COLO829 (cell line): ENCODE data around the gene FPR1.

Experiments
- DNase-seq: peaks from one replicate; pipeline ENCODE4 v3.0.0; 2012; ENCODE audit warnings: low spot score

The FPR1 gene

DNA sequence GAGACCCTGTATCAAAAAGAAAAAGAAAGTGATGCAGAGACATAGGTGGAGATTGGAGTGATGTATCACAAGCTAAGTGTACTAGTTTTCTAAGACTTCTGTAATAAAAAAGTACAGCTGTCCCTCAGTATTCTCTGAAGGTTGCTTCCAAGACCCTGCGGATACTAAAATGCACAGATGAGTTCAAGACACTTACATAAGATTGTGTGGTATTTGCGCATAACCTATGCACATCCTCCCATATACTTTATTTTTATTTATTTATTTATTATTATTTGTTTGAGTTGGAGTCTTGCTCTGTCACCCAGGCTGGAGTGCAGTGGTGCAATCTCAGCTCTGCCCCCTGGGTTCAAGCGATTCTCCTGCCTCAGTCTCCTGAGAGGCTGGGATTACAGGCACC is 14.3 kb downstream of the FPR1 start:
- DNase-seq = no peak

- no peak for DNase-seq
Observed at GRCh38 chr19:51735759-51736449, 15.8 kb downstream of the FPR1 start.

DNA sequence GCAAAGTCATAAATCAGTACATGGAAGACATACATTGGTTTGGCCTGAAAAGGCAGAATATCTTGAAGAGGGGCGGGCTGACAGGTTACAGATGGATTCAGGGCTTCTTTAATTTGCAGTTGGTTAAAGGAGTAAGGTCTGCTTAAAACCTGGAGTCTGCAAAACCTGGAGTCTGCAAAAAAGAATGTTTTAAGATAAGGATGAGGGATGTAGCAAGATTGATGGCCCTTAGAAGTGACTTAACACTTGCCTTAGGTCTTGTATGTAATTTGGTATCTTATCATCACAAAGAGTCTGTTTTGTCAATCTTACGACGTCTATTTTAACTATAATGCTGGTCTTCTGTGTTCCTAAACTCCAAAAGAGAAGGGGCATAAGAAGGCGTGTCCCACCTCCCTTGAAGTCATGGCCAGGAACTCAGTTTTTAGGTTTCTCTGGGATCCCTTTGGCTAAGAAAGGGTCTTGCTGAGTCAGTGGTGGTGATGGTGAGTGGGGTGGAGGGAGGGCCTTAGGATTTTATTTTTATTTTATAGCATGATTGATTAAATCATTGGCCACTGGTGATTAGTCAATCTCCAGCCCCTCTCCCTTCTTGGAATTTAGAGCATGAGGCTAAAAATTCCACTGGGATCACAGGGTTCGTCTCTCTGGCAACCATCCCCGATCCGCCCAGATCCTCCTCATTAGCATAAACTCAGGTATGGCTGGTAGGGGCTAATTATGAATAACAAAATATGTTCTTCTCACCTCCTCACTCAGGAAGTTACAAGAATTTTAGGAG is 17.7 kb downstream of the FPR1 start:
- no peak for DNase-seq

GRCh38 chr19:51729781-51730180 is 21.9 kb downstream of the FPR1 start:
- no peak for DNase-seq

DNA sequence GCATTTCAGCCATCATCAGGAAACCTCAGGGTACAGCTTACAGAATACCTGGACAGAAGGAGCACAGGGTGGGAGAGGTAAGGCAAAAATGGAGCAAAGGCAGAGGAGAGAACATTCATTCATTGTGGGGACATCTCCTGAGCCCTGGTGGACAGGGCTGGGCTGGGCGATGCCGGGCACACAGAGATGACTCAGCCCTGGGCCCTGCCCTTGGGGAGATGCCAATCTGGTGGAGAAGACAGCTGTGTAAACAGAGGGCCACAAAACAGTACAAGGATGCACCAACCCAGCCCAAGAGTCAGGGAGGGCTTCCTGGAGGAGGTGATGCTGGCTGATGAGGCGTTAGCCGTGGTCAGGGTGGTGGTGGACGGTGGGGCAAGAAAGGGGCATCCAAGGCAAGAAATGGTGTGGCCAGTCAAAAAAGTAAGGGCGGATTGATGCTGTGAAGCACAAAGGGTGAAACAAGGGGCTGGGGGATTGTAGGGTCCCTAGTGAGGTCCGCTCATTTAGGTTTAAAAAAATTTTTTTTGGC is 24.3 kb downstream of the FPR1 start:
- DNase-seq = no peak

DNA sequence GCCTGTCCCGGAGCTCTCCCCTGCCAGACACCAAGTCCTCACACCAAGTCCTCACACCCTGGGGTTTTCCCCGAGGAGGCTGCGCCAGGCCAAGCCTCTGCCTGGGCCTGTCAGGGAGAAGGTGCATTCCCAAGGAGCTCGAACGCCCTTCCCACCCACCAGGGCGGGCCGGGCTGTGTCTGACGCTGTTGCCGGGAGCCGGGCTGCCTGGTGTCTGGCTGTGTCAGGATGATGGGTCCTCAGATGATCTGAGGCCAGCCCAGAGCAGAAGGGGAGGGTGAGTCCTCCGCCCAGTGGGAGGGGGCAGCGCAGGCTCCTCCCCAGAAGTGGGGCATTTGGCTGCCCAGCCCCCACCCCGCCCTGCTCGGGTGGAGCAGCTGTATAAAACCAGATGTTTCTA is 25.6 kb downstream of the FPR1 start:
- DNase-seq = no peak

- DNase-seq = no peak
Observed at GRCh38 chr19:51724543-51724942, 27.1 kb downstream of the FPR1 start.

DNA sequence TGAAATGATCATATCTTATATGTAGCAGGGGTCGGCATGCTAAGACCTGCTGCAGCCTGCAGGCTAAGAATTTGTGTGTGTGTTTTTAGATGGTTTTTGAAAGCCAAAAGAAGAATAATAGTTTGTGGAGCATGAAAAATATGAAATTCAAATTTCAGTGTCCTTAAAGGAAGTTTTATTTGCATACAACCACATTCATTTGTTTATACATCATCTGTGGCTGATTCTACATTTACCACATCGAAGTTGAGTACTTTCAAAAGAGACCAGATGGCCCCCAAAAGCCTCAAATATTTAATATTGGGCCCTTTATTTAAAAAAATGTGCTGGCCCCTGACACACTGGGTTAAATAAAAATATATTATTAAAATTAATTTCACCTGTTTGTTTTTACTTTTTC is 29.2 kb downstream of the FPR1 start:
- DNase-seq = no peak

DNA sequence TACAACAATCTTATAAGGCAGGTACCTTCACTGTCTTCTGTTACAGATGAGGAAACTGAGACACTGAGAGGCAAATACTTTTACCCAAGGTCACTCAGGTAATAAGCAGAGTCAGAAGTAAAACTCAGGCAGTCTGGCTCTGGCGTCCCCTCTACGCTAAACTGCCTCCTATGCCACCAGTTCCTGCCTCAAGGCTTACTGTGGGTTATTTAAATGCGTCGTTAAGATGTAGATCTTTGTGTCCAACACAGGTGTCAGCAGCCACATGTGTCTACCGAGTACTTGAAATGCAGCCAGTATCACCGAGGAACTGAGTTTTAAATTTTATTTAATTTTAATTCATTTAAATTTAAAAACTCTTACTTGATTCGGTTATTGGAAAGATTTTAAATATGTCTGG is 29.8 kb downstream of the FPR1 start:
- DNase-seq = no peak

GRCh38 chr19:51719251-51719988 is 32.3 kb downstream of the FPR1 start:
- no peak for DNase-seq

DNA sequence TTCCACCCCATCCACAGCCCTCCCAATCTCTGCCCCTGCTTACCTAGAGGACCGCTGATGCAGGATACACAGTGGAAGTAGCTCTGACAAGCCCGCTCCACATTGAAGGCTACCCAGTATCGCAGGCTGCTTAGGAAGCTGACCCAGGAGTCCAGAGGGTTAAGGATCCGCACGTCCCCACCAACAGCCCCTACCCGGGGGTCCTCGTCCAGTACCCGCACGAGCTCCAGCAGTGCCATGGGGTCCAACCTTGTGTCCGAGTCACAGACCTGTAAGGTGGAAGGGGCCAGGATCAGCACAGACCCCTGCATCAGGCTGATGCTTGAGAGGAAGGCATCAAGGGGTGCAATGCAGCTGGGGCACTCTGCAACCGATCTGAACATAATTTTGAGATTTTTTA is 34.8 kb downstream of the FPR1 start:
- no peak for DNase-seq

- DNase-seq = no peak
Observed at GRCh38 chr19:51715850-51716249, 35.8 kb downstream of the FPR1 start.

DNA sequence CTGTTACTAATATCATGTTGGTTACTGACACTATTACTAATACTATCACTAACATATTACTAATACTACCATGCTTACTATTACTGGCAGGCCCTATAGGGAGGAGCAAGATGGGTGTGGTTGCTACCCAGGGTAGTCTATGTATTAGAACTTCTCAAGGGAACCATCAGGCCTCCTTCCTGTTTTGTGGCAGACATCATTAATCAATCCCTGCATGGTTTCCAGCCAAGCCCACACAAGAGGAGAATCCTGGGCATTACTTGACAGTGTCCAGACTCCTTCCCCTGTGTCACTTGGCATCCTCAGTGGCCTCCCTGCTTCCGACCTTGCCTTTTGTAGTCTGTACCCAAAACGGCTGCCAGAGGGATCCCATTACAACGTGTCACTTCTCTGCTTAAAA is 36.8 kb downstream of the FPR1 start:
- no peak for DNase-seq

DNA sequence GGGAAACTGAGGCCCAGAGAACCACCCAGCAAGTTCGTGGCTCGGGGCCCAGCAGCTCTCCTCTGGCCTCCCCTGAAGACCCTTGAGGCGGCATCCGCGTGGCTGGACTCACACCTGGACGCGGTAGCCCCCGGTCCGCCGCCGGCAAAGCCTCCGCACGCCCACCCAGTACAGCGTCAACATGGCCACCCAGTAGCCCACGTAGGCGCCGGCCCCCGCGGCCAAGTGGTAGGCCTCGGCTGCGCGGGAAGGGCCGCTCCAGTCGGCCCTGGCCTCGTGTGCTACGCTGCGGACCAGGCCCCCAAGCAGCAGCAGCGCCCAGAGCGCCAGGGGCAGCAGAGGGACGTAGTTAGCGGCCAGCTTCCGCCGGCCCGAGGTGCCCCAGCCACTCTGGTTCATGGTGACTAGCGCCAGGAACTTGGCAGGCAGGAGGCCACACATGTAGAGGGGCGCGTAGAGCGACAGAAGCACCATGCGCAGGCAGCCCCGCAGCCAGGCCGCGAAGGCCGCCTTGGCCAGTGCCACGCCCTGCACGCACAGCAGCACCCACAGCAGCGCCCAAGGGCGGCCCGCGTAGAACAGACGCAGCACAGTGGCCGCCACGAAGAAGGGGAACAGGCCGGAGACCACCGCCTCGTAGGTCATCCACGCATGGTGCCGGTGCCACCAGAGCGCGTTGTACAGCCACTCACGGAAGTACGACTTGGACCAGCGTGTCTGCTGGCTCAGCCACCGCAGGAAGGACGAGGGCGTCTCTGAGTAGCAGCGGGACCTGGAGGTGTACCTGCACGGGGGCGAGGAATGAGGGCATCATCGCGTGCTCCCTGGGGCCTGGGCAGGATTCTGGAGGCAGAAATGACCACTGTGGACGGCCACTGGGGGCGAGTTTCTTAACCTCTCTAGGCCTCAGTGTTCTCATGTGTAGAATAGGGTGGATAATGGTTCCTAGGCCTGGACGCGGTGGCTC is 38.1 kb downstream of the FPR1 start:
- DNase-seq = no peak

DNA sequence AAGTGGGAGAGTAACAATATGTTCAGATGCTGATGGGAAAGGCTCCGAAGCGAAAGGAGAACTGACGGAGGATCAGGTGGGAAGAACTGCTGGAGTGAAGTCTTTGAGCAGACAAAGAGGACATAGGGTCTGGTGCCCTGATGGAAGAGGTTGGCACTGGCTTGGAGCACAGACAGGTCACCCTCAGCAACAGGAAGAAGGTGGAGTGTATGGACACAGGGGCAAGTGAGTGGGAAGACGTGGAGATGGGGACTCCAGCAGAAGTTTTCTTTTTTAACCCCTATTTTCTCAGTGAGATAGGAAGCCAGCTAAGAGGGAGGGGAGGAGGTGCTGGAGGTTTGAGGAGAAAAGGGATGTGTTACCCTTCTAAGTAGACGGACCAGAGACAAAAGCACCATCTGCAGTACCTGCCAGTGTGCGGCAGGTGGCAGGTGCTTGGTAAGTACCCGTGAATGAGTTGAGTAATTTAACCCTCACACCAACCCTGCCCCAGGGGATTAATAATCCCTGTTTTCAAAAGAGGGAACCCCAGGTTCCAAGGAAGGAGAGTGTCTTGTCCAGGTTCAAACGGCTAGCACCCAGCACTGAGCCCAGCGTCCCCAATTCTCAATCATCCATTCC is 39.1 kb downstream of the FPR1 start:
- no peak for DNase-seq

DNA sequence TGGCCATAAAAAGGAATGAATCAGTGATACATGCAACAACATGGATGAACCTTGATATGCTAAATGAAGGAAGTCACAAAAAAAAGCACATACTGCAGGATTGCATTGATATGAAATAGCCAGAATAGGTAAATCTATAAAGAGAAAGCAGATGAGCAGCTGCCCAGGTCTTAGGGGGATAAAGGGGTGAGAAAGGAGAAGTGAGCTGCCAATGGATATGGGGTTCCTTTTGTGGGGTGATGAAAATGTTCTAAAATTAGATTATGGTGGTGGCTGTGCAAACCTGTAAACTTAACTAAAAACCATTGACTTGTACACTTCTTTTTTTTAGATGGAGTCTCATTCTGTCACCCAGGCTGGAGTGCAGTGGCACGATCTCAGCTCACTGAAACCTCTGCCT is 40.0 kb downstream of the FPR1 start:
- DNase-seq = no peak

GRCh38 chr19:51710163-51710562 is 41.5 kb downstream of the FPR1 start:
- no peak for DNase-seq

DNA sequence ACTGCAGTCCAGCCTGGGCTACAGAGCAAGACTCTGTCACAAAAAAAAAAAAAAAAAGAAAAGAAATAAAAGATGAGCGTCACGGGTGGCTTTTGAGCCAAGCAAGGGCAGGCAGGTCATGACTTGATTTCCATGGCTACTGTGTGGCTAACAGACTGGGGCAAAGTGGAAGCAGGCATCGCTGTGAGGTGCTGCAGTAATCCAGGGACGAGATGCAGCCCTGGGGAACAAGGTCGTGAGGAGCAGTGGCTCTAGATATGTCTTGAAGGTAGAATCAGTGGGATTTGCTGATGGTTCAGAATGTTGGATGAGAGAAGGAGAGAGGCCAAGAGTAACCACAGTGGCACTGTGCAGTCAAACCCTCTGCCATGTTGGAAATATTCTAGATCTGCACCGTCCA is 42.1 kb downstream of the FPR1 start:
- no peak for DNase-seq

DNA sequence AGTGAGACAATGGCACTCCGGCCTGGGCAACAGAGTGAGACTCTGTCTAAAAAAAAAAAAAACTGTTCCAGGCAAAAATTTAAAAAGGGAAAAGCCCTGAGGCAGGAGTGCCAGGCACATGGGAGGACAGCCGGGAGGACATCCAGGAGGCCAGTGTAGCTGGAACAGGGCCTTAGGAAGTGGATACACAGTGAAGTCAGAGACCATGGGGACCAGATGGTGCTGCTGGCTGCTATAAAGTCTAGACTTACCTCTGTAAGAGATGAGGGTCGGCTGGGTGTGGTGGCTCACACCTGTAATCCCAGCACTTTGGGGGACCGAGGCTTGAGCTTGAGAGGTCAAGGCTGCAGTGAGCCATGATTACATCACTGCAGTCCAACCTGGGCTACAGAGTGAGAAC is 42.9 kb downstream of the FPR1 start:
- DNase-seq = no peak

DNA sequence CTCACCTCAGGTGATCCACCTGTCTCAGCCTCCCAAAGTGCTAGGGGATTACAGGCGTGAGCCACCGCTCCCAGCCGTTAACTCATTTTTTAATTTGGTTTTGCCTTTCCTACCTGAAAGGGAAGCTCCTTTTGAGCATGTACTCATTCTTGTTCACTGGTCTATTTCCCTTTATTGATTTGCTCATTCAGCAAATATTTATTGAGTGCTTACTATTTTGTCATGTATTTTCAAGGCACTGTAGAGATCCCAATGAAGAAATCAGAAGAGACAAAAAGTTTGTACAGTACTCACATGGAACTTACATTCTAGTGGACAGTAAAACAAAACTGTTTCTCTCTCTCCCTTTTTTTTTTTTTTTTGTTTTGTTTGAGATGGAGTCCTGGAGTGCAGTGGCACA is 44.8 kb downstream of the FPR1 start:
- DNase-seq = no peak

- no peak for DNase-seq
Observed at GRCh38 chr19:51706296-51706695, 45.4 kb downstream of the FPR1 start.
